ENCODE results near the gene FNDC10. TPM values are rescaled to one million over a fixed set of nuclear protein-coding genes. Genes with fewer than 3 reads are reported as not detected.

FNDC10 gene
- total and polyA plus RNA-seq, 3 donors from 2014 or later: 15.5 to 54.0 (median 36.8) TPM

DNA sequence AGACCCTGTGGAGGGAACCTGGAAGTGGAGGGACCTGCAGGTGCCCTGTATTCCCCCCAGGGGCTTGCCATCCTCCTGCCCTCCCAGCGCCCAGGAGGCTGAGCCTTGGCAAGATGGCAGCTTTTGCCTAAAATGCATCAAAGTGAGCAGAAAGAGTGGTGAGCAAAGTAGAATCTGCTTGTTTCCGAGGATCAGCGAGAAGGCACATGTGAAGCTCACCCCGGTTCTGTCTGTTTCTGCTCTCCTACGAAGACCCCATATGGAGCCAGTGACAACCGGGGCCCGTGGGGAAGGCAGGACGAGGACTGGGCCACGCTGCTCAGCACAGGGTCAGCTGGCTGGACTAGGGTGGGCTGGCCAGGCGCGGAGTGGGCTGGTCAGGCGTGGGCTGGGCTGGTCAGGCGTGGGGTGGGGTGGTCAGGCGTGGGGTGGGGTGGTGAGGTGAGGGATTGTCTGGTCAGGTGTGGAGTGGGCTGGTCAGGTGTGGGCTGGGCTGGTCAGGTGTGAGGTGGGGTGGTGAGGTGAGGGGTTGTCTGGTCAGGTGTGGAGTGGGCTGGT, 5.2 kb upstream of the FNDC10 start:
- no peak for DNase-seq
- Histone ChIP-seq H3K36me3 (ENCODE audit: low read depth, missing control alignments) (no peaks in the 10 kb centered on the region), H3K4me3 (no peak overlapping the region), H3K27ac (no peak overlapping the region), H3K9me3 (no peaks in the 10 kb centered on the region), H3K4me1 (peaks cover 10% of the 10 kb centered on the region), H3K27me3 (no peaks in the 10 kb centered on the region)
- TF ChIP-seq, protein P1, sequence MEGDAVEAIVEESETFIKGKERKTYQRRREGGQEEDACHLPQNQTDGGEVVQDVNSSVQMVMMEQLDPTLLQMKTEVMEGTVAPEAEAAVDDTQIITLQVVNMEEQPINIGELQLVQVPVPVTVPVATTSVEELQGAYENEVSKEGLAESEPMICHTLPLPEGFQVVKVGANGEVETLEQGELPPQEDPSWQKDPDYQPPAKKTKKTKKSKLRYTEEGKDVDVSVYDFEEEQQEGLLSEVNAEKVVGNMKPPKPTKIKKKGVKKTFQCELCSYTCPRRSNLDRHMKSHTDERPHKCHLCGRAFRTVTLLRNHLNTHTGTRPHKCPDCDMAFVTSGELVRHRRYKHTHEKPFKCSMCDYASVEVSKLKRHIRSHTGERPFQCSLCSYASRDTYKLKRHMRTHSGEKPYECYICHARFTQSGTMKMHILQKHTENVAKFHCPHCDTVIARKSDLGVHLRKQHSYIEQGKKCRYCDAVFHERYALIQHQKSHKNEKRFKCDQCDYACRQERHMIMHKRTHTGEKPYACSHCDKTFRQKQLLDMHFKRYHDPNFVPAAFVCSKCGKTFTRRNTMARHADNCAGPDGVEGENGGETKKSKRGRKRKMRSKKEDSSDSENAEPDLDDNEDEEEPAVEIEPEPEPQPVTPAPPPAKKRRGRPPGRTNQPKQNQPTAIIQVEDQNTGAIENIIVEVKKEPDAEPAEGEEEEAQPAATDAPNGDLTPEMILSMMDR (IDR thresholded peaks at IDR 0.05): no peak
- no peak for TF ChIP-seq POLR2A (IDR thresholded peaks at IDR 0.05)
- 72 to 85% methylated on average over 10 to 14 of the region's 14 CpGs for WGBS, 2 donors
- intact Hi-C loops (cut with DNase I; ENCODE audit: low total_unique reads): no loop called here

DNA sequence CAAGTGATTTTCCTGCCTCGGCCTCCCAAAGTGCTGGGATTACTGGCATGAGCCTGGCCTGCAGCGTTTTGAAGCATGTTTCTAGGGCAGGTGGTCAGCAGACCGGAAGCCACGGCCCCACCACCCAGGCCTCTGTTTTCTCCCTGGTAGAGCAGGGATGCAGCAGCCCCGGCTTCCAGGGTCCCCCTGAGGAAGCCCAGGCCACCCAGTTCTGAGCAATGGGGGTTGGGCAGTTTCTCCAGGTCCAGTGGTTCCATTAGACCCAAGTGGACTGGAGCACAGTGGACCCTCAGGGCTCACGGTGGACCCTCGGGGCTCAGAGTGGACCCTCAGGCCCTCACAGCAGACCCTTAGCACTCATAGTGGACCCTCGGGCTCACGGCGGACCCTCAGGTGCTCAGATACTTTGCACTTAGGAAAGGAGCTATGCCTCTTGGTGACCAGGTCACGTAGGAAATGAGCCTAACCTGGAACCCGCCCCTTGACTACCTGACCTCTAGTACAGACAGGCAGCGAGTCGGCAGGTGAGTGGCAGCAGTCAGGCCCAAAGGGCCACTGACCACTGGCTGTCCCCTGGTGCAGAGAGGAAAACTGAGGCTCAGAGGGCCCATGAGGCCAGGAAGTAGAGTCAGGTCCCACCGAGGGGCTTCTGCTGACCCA, 4.6 kb upstream of the FNDC10 start:
- Histone ChIP-seq H3K36me3 (ENCODE audit: low read depth, missing control alignments) (no peaks in the 10 kb centered on the region), H3K4me1 (peaks cover 10% of the 10 kb centered on the region), H3K27me3 (no peaks in the 10 kb centered on the region), H3K4me3 (no peak overlapping the region), H3K9me3 (no peaks in the 10 kb centered on the region), H3K27ac (no peak overlapping the region)
- intact Hi-C loops (cut with DNase I; ENCODE audit: low total_unique reads): no loop called here
- whole genome bisulfite sequencing, 2 donors: 88% methylated on average over 8 to 15 of the region's 15 CpGs
- TF ChIP-seq, protein P1 (IDR thresholded peaks at IDR 0.05): no peak
- no peak for TF ChIP-seq POLR2A (IDR thresholded peaks at IDR 0.05)
- no peak for DNase-seq

DNA sequence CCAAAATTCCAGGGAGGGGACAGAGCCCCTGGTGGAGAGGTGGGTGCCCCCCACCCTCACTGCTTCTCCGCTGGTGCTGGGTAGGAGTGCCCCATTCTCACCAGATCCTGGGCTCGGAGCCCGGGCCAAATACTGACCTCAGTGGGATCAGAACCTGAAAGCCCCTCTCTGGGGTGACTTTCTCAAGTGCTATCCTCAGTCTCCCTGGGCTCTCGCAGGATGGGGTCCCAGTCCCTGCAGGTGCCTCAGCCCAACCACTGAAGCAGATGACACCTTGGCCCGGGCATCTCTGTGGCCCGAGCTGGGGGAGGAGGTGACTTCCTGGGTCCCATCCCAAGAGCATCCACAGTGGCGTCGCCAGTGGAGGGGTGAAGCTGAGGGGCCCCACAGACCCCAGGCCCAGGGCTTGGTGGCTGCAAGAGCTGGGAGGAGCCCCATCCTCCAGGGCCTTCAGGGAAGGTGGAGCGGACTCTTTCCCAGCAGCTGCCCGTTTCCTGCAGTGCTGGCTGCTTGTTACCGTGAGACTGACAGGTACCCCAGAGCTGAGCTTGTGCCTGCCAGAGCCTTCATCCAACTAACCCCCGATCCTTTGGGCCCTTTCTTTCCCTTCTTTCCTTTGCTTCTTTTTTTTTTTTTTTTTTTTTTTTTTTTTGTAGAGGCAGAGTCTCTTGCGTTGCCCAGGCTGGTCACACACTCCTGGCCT, 3.9 kb upstream of the FNDC10 start:
- no peak overlapping the region for H3K4me3 ChIP-seq
- H3K27me3 ChIP-seq: no peaks in the 10 kb centered on the region
- WGBS, 2 donors: 82 to 90% methylated on average over 10 to 13 of the region's 13 CpGs
- no peak overlapping the region for H3K27ac ChIP-seq
- no peak for DNase-seq
- intact Hi-C loops (cut with DNase I; ENCODE audit: low total_unique reads): no loop called here
- no peaks in the 10 kb centered on the region for H3K36me3 ChIP-seq (ENCODE audit: low read depth, missing control alignments)
- H3K4me1 ChIP-seq: peaks cover 10% of the 10 kb centered on the region
- TF ChIP-seq, protein P1 (IDR thresholded peaks at IDR 0.05): no peak
- no peak for TF ChIP-seq POLR2A (IDR thresholded peaks at IDR 0.05)
- H3K9me3 ChIP-seq: no peaks in the 10 kb centered on the region

DNA sequence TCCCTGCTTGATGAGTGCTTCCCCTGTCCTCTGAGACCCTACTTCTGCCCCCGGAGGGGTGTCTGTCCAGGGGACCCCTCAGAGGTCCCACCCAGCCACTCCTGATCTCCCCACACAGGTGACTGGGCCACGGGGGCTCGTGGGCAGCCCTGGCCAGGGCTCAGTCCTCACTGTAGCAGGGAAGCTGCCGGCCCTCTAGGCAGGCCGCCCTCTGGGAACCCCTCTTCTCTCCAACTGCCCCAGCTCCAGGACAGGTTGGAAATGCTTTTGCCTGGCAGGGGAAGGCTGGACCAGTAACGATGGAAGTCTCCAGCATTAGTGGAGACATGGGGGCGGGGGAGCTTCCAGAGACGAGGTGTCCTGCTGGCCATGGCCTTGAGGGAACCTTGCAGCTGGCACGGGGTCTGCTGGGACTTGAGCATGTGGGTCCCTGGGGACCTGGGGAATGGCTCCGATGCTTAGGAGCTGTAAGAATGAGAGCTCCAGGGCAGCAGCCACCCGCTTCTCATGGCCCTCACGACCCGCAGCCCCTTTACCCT, 3.1 kb upstream of the FNDC10 start:
- H3K4me3 ChIP-seq: no peak overlapping the region
- H3K27me3 ChIP-seq: no peaks in the 10 kb centered on the region
- intact Hi-C loops (cut with DNase I; ENCODE audit: low total_unique reads): no loop called here
- H3K36me3 ChIP-seq (ENCODE audit: low read depth, missing control alignments): no peaks in the 10 kb centered on the region
- DNase-seq: no peak
- no peak for TF ChIP-seq POLR2A (IDR thresholded peaks at IDR 0.05)
- TF ChIP-seq, protein P1 (IDR thresholded peaks at IDR 0.05): no peak
- no peaks in the 10 kb centered on the region for H3K9me3 ChIP-seq
- 55 to 68% methylated on average over 4 to 13 of the region's 13 CpGs for WGBS, 2 donors
- peaks cover 13% of the 10 kb centered on the region for H3K4me1 ChIP-seq
- no peak overlapping the region for H3K27ac ChIP-seq
